Activated naive CD4-positive, alpha-beta T cell treated with anti-CD3 and anti-CD28 coated beads, Interleukin-2, amount 50 U/mL, for 72 hours (primary cell): ENCODE measurements around the gene SLAMF8. TPM values are rescaled to one million over a fixed set of nuclear protein-coding genes. Genes with fewer than 3 reads are reported as not detected.

Experiments
- ATAC-seq, 2 donors: fragments of 150-1000 bp; cut with Tn5 transposase; 2 replicates each; pipeline ENCODE4 v1.10.0; 2021; ENCODE audit warnings: mild to moderate bottlenecking in 2 of 2, moderate library complexity in 2 of 2
- DNase-seq, 2 donors: peaks; one replicate each; pipeline ENCODE4 v3.0.0; 2021 to 2022; ENCODE audit warnings: low spot score in 2 of 2
- H3K27ac Mint-ChIP-seq, 2 donors: one replicate each; pipeline ENCODE4 v1.8.0; 2022; ENCODE audit warnings: mild to moderate bottlenecking in 2 of 2, mixed read lengths in 2 of 2
- H3K36me3 Mint-ChIP-seq, 2 donors: one replicate each; pipeline ENCODE4 v1.8.0; 2022; ENCODE audit warnings: mixed read lengths in 2 of 2
- H3K9me3 Mint-ChIP-seq, 2 donors: one replicate each; pipeline ENCODE4 v1.8.0; 2022; ENCODE audit warnings: mixed read lengths in 2 of 2
- total RNA-seq, 2 donors: library from RNA; stranded (reverse); gene quantifications; one replicate each; pipeline ENCODE4 v1.2.3, GENCODE V29; 2022

Gene SLAMF8
- total RNA-seq, 2 donors from 2014 or later, result 0.21 TPM; not detected in 1

GRCh38 chr1:159856576-159856975 lies 29.9 kb downstream of the SLAMF8 start:
- no peak for ATAC-seq
- Mint-ChIP-seq H3K27ac (no peak overlapping the region), H3K9me3 (no peaks in the 10 kb centered on the region), H3K36me3 (no peaks in the 10 kb centered on the region)
- no peak for DNase-seq

GRCh38 chr1:159857889-159858288 lies 31.2 kb downstream of the SLAMF8 start:
- H3K27ac Mint-ChIP-seq, result no peak overlapping the region
- no peaks in the 10 kb centered on the region for H3K9me3 Mint-ChIP-seq
- no peaks in the 10 kb centered on the region for H3K36me3 Mint-ChIP-seq
- ATAC-seq (no peak), DNase-seq (no peak)

- DNase-seq (no peak), ATAC-seq (no peak)
- Mint-ChIP-seq H3K27ac (no peak overlapping the region), H3K36me3 (no peaks in the 10 kb centered on the region), H3K9me3 (no peaks in the 10 kb centered on the region)
Observed at GRCh38 chr1:159859767-159860322, 33.2 kb downstream of the SLAMF8 start.

GRCh38 chr1:159860456-159860855 lies 33.8 kb downstream of the SLAMF8 start:
- no peaks in the 10 kb centered on the region for H3K36me3 Mint-ChIP-seq
- no peak overlapping the region for H3K27ac Mint-ChIP-seq
- no peaks in the 10 kb centered on the region for H3K9me3 Mint-ChIP-seq
- ATAC-seq (no peak), DNase-seq (no peak)

- Mint-ChIP-seq H3K27ac (no peak overlapping the region), H3K36me3 (no peaks in the 10 kb centered on the region), H3K9me3 (no peaks in the 10 kb centered on the region)
- DNase-seq (no peak), ATAC-seq (no peak)
Observed at GRCh38 chr1:159861218-159861617, 34.5 kb downstream of the SLAMF8 start.

- Mint-ChIP-seq H3K36me3 (no peaks in the 10 kb centered on the region), H3K27ac (no peak overlapping the region)
- ATAC-seq, result no peak
Observed at GRCh38 chr1:159862031-159862430, 35.4 kb downstream of the SLAMF8 start.

GRCh38 chr1:159862557-159862956 lies 35.9 kb downstream of the SLAMF8 start, which contains the start of gene VSIG8:
VSIG8 (minus strand) TSS chr1:159862657; CDS start chr1:159862521, 136 bp downstream.
- no peak for ATAC-seq
- Mint-ChIP-seq H3K36me3 (no peaks in the 10 kb centered on the region), H3K27ac (peak within 1 kb of the TSS in 1 of 2 donors; percentile 38), H3K9me3 (no peaks in the 10 kb centered on the region)
- no peak for DNase-seq

More at GRCh38 chr1:159862031-159862430, 35.4 kb downstream of the SLAMF8 start:
- DNase-seq, result no peak
- no peaks in the 10 kb centered on the region for H3K9me3 Mint-ChIP-seq

GRCh38 chr1:159864262-159864661 lies 37.6 kb downstream of the SLAMF8 start:
- ATAC-seq (no peak), DNase-seq (no peak)
- H3K9me3 Mint-ChIP-seq, result no peaks in the 10 kb centered on the region
- H3K27ac Mint-ChIP-seq, result no peak overlapping the region
- H3K36me3 Mint-ChIP-seq, result no peaks in the 10 kb centered on the region

- ATAC-seq (no peak), DNase-seq (no peak)
- Mint-ChIP-seq H3K27ac (peak overlapping the region in 1 of 2 donors; percentile 75), H3K36me3 (no peaks in the 10 kb centered on the region), H3K9me3 (no peaks in the 10 kb centered on the region)
Observed at GRCh38 chr1:159866066-159866465, 39.4 kb downstream of the SLAMF8 start.

- peak overlapping the region; percentile 12 to 45 for H3K27ac Mint-ChIP-seq
- no peaks in the 10 kb centered on the region for H3K36me3 Mint-ChIP-seq
- no peak for ATAC-seq
- DNase-seq, result no peak
- H3K9me3 Mint-ChIP-seq, result no peaks in the 10 kb centered on the region
Observed at GRCh38 chr1:159866905-159867663, 40.4 kb downstream of the SLAMF8 start.

GRCh38 chr1:159867664-159868026 lies 41.0 kb downstream of the SLAMF8 start:
- Mint-ChIP-seq H3K36me3 (no peaks in the 10 kb centered on the region), H3K9me3 (no peaks in the 10 kb centered on the region), H3K27ac (no peak overlapping the region)
- DNase-seq (no peak), ATAC-seq (no peak)

GRCh38 chr1:159868766-159869165 lies 42.1 kb downstream of the SLAMF8 start:
- H3K9me3 Mint-ChIP-seq, result no peaks in the 10 kb centered on the region
- H3K27ac Mint-ChIP-seq, result no peak overlapping the region
- no peaks in the 10 kb centered on the region for H3K36me3 Mint-ChIP-seq
- DNase-seq (no peak), ATAC-seq (peak in 1 of 2 donors; percentile 3)

- no peaks in the 10 kb centered on the region for H3K36me3 Mint-ChIP-seq
- ATAC-seq (peak; percentile 78 to 85), DNase-seq (no peak)
- H3K27ac Mint-ChIP-seq, result no peak overlapping the region
- H3K9me3 Mint-ChIP-seq, result no peaks in the 10 kb centered on the region
Observed at GRCh38 chr1:159869173-159869572, 42.5 kb downstream of the SLAMF8 start.

GRCh38 chr1:159869607-159870006 lies 42.9 kb downstream of the SLAMF8 start:
- no peak for ATAC-seq
- no peak for DNase-seq
- Mint-ChIP-seq H3K9me3 (no peaks in the 10 kb centered on the region), H3K36me3 (no peaks in the 10 kb centered on the region), H3K27ac (no peak overlapping the region)

- no peak for DNase-seq
Observed at GRCh38 chr1:159870704-159871103, 44.0 kb downstream of the SLAMF8 start.

GRCh38 chr1:159872891-159873290 lies 46.2 kb downstream of the SLAMF8 start:
- Mint-ChIP-seq H3K36me3 (no peaks in the 10 kb centered on the region), H3K9me3 (no peaks in the 10 kb centered on the region), H3K27ac (no peak overlapping the region)
- DNase-seq (no peak), ATAC-seq (no peak)

More at GRCh38 chr1:159870704-159871103, 44.0 kb downstream of the SLAMF8 start:
- no peak overlapping the region for H3K27ac Mint-ChIP-seq
- no peak for ATAC-seq
- H3K9me3 Mint-ChIP-seq, result no peaks in the 10 kb centered on the region
- H3K36me3 Mint-ChIP-seq, result no peaks in the 10 kb centered on the region

GRCh38 chr1:159873530-159874143 lies 47.0 kb downstream of the SLAMF8 start:
- Mint-ChIP-seq H3K27ac (no peak overlapping the region), H3K9me3 (no peaks in the 10 kb centered on the region), H3K36me3 (no peaks in the 10 kb centered on the region)
- ATAC-seq, result no peak
- no peak for DNase-seq
